ENCODE results near the gene CETN1. TPM values are rescaled to one million over a fixed set of nuclear protein-coding genes. Genes with fewer than 3 reads are reported as not detected.

CETN1 gene
- total and polyA plus RNA-seq, 2 of the 13 experiments (the other 11 are each of a cell fraction or from before 2014, with no cell fraction given): not detected

DNA sequence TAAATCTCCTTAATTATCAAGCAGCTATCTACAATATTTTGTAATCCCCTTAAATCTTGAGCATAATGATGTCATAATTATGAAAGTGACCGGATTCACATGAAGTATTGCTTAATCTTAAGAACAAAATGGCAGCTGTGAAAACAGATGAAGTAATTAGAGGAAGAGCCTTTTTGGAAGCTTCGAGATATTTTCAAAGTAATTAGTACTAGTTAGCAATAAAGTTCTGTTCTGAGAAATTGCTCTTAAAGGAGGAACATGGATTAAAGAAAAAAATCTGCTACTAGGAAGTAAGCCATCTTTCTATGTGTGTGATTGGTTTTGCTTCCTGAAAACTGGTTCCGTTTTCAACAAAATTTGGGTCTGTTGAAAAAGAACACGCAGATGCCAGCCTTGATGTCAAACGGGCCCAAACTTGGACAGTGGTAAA lies 34.9 kb downstream of the CETN1 start:
- peak; percentile 59 for TF ChIP-seq CEBPB (IDR thresholded peaks at IDR 0.05; ENCODE audit: borderline replicate concordance, low read depth, low read length)
- no peak for TF ChIP-seq ZFP36 (IDR thresholded peaks at IDR 0.05; ENCODE audit: borderline replicate concordance, low read depth, low read length, partially characterized antibody)
- peak; percentile 93 for TF ChIP-seq ATF7 (IDR thresholded peaks at IDR 0.05)
- TF ChIP-seq ATF7 (CRISPR knock-in tag; IDR thresholded peaks at IDR 0.05): no peak
- ATAC-seq: no peak
- BruUV-seq (replicated peaks): no TSS peak

DNA sequence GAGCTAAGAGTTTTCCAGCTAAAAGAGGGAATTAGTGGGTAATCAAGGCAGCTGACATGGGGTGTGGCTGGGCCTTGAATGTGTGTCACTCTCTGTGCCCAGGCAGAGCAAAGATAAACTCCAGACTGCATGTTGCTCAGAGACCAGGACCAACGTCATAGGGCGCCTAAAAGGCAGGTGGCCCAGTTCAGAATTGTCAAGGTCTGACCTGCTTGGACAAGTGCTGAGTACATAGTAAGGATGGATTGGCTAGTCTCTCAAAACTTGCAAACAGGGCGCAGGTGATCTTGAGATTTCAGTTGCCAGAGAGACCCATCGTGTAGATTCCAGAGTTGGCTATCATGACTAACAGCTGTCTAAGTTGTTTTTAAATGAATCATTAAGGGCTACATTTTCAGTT lies 35.6 kb downstream of the CETN1 start:
- Histone ChIP-seq H3K27me3 (ENCODE audit: control insufficient read depth in 1 of 2, insufficient read depth in 2 of 2, low read length in 2 of 2) (no peaks in the 10 kb centered on the region; a peak in 2 of 5 replicates), H3K4me1 (ENCODE audit: insufficient read depth, low read length) (no peaks in the 10 kb centered on the region), H3K36me3 (replicated peaks in 1 of 2; ENCODE audit: control insufficient read depth in 1 of 2, insufficient read depth in 2 of 2, low read length in 2 of 2) (no peaks in the 10 kb centered on the region), H3K79me2 (ENCODE audit: insufficient read depth, low read length) (no peaks in the 10 kb centered on the region), H3K9me3 (ENCODE audit: low read length) (no peaks in the 10 kb centered on the region), H3K9ac (ENCODE audit: insufficient read depth, low read depth, low read length) (no peak overlapping the region), H3K27ac (ENCODE audit: extremely low read length, insufficient read depth, low read length) (no peak overlapping the region), H2AFZ (ENCODE audit: low read length) (no peak overlapping the region), H4K20me1 (ENCODE audit: insufficient read depth, low read length) (no peaks in the 10 kb centered on the region), H3K4me3 (replicated peaks in 1 of 3; ENCODE audit: insufficient read depth in 1 of 3, low read depth in 2 of 3, low read length in 3 of 3) (no peak overlapping the region), H3K4me2 (ENCODE audit: low read depth, low read length) (no peak overlapping the region)
- FAIRE-seq (no peak), DNase-seq (ENCODE audit: low spot score) (no peak), ATAC-seq (no peak; the same call in 2 of the 3 replicates)
- in situ Hi-C loops (cut with HindIII; ENCODE audit: extremely low pct_ligation_motif_present, low pct_unique_long_range_greater_than_20kb): loop anchor here (10.0 to 25.0 kb wide), 2 partner anchors 222 to 341 kb away; no protein-coding TSS in a partner anchor
- CTCF ChIA-PET (ENCODE audit: low intra/inter-chr PET ratio, low total read pairs): interaction anchor here (1.0 to 2.0 kb wide), 4 partner anchors 19 to 347 kb away, joined by 4 to 11 read pairs (median 9); partner anchors contain the start of genes CLUL1 and THOC1
- BruUV-seq (replicated peaks): no TSS peak
- POLR2A ChIA-PET: interaction anchor here (0.6 to 1.2 kb wide), 2 partner anchors 19 to 92 kb away, joined by 3 to 4 read pairs; partner anchors contain the start of gene CLUL1
- no peak for TF ChIP-seq ZNF501 (CRISPR knock-in tag; IDR thresholded peaks at IDR 0.05)
- TF ChIP-seq TGIF2 (CRISPR knock-in tag; IDR thresholded peaks at IDR 0.05): no peak
- TF ChIP-seq NR2F2 (IDR thresholded peaks at IDR 0.05; ENCODE audit: borderline replicate concordance, low read depth): no peak
- no peak for TF ChIP-seq HNF4G (IDR thresholded peaks at IDR 0.05; ENCODE audit: borderline replicate concordance, low read depth, low read length)
- TF ChIP-seq HNF4G (CRISPR knock-in tag; IDR thresholded peaks at IDR 0.05; ENCODE audit: borderline replicate concordance, low read depth): no peak
- no peak for TF ChIP-seq TBX3 (IDR thresholded peaks at IDR 0.05; ENCODE audit: borderline replicate concordance)
- no peak for TF ChIP-seq MYC (CRISPR knock-in tag; IDR thresholded peaks at IDR 0.05; ENCODE audit: borderline replicate concordance)
- TF ChIP-seq ZNF432 (CRISPR knock-in tag; IDR thresholded peaks at IDR 0.05; ENCODE audit: borderline replicate concordance): no peak
- TF ChIP-seq, protein P1, sequence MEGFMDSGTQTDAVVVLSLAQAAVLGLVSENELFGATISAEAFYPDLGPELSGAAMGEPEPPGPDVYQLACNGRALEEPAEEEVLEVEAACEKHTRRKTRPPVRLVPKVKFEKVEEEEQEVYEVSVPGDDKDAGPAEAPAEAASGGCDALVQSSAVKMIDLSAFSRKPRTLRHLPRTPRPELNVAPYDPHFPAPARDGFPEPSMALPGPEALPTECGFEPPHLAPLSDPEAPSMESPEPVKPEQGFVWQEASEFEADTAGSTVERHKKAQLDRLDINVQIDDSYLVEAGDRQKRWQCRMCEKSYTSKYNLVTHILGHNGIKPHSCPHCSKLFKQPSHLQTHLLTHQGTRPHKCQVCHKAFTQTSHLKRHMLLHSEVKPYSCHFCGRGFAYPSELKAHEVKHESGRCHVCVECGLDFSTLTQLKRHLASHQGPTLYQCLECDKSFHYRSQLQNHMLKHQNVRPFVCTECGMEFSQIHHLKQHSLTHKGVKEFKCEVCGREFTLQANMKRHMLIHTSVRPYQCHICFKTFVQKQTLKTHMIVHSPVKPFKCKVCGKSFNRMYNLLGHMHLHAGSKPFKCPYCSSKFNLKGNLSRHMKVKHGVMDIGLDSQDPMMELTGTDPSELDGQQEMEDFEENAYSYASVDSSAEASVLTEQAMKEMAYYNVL (CRISPR knock-in tag; IDR thresholded peaks at IDR 0.05; ENCODE audit: borderline replicate concordance): no peak
- no peak for TF ChIP-seq YEATS2 (CRISPR knock-in tag; IDR thresholded peaks at IDR 0.05; ENCODE audit: borderline replicate concordance)
- no peak for TF ChIP-seq WIZ (CRISPR knock-in tag; IDR thresholded peaks at IDR 0.05)
- TF ChIP-seq ZNF44 (CRISPR knock-in tag; IDR thresholded peaks at IDR 0.05): no peak
- TF ChIP-seq, protein P2, sequence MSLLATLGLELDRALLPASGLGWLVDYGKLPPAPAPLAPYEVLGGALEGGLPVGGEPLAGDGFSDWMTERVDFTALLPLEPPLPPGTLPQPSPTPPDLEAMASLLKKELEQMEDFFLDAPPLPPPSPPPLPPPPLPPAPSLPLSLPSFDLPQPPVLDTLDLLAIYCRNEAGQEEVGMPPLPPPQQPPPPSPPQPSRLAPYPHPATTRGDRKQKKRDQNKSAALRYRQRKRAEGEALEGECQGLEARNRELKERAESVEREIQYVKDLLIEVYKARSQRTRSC (CRISPR knock-in tag; IDR thresholded peaks at IDR 0.05; ENCODE audit: low read depth): no peak
- WGBS (ENCODE audit: low lambda C conversion rate): 8% methylated on average over 4 of the region's 4 CpGs
- intact Hi-C loops (cut with micrococcal nuclease; ENCODE audit: unreplicated experiment): loop anchor here (1.0 kb wide), 3 partner anchors 18 to 329 kb away; no protein-coding TSS in a partner anchor

More for the DNA sequence above, 34.9 kb downstream of the CETN1 start:
- Histone ChIP-seq H3K4me1 (ENCODE audit: insufficient read depth, low read length) (no peaks in the 10 kb centered on the region), H3K9me3 (ENCODE audit: low read length) (no peaks in the 10 kb centered on the region), H3K27me3 (ENCODE audit: control insufficient read depth in 1 of 2, insufficient read depth in 2 of 2, low read length in 2 of 2) (no peaks in the 10 kb centered on the region; a peak in 2 of 5 replicates), H3K36me3 (replicated peaks in 1 of 2; ENCODE audit: control insufficient read depth in 1 of 2, insufficient read depth in 2 of 2, low read length in 2 of 2) (no peaks in the 10 kb centered on the region), H3K9ac (ENCODE audit: insufficient read depth, low read depth, low read length) (no peak overlapping the region), H3K4me3 (replicated peaks in 1 of 3; ENCODE audit: insufficient read depth in 1 of 3, low read depth in 2 of 3, low read length in 3 of 3) (no peak overlapping the region), H3K79me2 (ENCODE audit: insufficient read depth, low read length) (no peaks in the 10 kb centered on the region), H4K20me1 (ENCODE audit: insufficient read depth, low read length) (no peaks in the 10 kb centered on the region), H3K4me2 (ENCODE audit: low read depth, low read length) (no peak overlapping the region), H3K27ac (ENCODE audit: extremely low read length, insufficient read depth, low read length) (no peak overlapping the region), H2AFZ (ENCODE audit: low read length) (no peak overlapping the region)
- intact Hi-C loops (cut with micrococcal nuclease; ENCODE audit: unreplicated experiment): no loop called here
- ChIA-PET POLR2A (interaction anchor here (0.6 to 1.2 kb wide), 2 partner anchors 18 to 93 kb away, joined by 3 to 4 read pairs; partner anchors contain the start of gene CLUL1), CTCF (ENCODE audit: low intra/inter-chr PET ratio, low total read pairs) (no interaction called here)
- FAIRE-seq: no peak
- WGBS (ENCODE audit: low lambda C conversion rate): 32% methylated on average over 5 of the region's 5 CpGs
- in situ Hi-C loops (cut with HindIII; ENCODE audit: extremely low pct_ligation_motif_present, low pct_unique_long_range_greater_than_20kb): loop anchor here (10.0 to 25.0 kb wide), 2 partner anchors 222 to 340 kb away; no protein-coding TSS in a partner anchor
- DNase-seq (ENCODE audit: low spot score): no peak

Data from HepG2 (cell line).